HG03039 (cell line): Measurements from ENCODE around the gene PRRT2.
"Not testable (repeated sequence)": the region's sequence is repeated elsewhere in the genome, so short reads cannot be mapped to it uniquely, and the experiment has no call there.

ENCODE experiments used
- ATAC-seq: cut with Tn5 transposase; IDR thresholded peaks from one replicate; pipeline ENCODE4 v1.9.1; 2021; ENCODE audit warnings: mild to moderate bottlenecking, moderate library complexity; ENCODE audit not compliant: unreplicated experiment

PRRT2 gene

DNA sequence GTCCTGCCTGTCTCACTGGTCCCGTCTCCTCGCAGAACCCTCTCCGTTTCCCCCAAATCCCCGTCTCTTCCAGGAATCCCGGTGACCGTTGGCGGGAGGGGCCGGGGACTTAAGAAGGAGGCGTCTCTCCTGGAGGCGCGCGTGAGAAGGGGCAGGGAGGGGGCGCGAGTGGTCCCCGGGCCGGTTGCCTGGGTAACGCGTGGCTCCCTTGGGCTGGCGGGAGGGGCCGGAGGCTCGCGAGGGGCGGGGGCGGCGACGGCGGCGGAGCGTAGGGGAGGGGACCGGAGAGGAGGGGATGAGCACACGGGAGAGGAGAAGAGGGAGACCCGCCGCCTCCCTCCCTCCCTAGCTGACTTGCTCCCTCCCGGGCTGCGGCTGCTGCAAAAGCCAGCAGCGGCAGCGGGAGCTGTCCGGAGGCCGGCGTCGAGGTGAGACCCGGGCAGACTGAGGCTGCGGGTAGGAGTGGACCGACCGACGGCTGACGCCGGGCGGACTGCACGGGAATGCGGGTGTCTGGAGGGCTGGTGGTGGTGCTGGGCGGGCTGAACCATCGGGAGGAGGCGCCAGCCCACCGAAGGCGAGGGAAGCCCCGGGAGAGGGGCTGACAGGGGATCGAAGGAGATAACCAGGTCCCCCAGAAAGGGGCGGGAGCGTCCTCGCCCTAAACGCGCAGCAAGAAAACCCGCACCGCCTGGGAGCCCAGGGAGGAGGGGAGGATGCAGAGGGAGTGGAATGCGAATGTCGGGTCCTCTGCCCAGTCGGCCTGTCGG lies at the start of gene PRRT2:
Gene PRRT2 (plus strand): TSS at position 298 of the 770 bp plus-strand sequence. CDS start 862 bp downstream, outside the sequence.
- ATAC-seq = no peak

DNA sequence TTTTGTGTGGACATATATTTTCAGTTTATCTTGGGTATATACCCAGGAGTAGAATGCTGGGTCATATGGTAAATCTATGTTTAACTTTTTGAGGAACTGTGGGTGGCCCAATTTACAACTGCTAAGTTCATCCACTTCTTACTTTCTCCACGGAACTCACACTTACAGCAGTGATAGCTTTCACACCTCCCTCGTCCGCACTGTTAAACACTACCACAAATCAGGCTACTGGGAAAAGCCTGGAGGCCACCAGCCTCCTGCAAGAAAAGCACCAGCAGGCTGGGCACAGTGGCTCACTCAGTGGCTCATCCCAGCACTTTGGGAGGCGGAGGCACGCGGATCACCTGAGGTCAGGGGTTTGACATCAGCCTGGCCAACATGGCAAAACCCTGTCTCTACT lies 48.7 kb upstream of the PRRT2 start:
- no peak for ATAC-seq

DNA sequence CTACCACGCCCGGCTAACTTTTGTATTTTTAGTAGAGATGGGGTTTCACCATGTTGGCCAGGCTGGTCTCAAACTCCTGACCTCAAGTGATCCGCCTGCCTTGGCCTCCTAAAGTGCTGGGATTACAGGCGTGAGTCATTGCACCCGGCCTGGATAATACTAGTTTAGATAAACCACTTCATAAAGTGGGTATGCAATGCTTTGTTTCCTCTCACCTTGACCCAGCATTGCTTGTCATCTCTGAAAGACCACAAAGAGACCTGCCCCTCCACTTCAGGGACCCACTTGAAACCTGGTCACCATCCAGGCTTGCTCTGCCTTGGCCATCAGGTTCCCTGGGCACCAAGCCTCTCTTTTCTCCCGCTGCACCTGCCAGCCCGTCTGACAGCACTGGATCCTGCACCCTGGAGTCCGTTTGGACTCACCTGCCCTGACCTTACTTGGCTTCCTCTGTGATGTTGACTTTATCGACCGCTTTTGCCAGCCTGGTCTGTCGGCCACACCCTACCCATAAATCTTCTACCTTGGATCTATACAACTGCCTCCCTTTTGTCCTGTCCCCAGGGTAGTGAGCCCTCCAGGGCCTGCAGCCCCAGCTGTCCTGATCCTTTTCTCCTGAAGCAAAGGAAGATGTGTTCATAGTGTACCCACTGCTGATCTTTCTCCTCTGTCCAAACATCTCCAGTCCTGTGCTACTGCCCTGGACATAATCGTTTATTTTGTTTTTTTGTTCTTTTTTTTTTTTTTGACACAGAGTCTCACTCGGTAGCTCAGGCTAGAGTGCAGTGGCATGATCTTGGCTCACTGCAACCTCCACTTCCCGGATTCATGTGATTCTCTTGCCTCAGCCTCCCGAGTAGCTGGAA lies 46.6 kb upstream of the PRRT2 start:
- ATAC-seq = no peak

GRCh38 chr16:29766571-29766970 lies 45.4 kb upstream of the PRRT2 start:
- ATAC-seq = no peak

- no peak for ATAC-seq
Observed at GRCh38 chr16:29767062-29767461, 44.9 kb upstream of the PRRT2 start.

DNA sequence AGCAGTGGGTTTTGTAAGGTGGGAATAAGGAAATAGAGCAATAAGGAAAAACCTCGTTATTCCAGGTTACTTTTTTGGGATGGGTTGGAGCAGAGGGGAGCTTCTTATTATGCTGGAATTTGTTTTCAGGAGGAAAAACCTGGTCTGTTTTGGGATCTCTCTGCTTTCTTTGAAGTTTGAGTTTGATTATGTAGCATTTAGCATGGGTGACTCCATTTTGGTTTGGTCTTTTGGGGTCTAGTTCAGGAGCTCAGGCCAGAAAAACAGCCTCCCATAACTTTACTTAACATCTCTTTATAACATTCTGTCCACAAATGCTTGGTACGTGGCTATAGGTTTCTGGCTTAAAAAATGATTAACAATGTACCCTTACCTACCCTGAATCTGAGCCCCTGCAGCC lies 42.5 kb upstream of the PRRT2 start:
- ATAC-seq = no peak

DNA sequence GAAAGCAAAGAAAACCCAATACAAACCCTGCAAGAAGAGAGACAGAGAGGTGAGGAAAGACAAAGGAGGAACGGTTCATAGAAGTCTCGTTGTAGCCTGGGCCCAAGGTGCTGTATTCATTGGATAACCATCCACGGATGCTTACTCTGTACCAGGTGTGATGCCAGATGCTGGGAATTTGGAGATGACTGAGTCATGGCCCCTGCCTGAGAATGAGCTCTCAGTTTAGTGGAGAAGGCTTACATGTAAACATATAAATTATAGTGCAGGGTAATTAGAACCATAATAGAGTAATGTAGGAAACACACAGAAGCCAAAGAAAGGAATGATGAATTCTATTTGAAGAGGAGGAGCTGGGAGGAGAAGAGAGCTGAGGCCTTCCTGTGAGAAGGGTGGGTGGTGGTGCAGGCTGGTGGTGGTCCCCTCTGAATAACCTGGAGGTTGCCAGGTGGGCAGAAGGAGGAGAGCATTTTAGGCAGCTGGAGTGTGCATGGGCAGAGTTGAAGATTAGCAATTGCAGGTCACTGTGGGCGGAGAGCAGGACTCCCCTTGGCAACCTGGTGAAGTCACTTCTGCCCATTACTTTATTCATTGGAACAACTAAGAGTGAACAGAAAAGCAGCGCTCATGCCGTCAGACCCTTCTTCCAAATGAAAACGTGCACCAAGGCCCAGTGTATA lies 41.6 kb upstream of the PRRT2 start:
- ATAC-seq = no peak

DNA sequence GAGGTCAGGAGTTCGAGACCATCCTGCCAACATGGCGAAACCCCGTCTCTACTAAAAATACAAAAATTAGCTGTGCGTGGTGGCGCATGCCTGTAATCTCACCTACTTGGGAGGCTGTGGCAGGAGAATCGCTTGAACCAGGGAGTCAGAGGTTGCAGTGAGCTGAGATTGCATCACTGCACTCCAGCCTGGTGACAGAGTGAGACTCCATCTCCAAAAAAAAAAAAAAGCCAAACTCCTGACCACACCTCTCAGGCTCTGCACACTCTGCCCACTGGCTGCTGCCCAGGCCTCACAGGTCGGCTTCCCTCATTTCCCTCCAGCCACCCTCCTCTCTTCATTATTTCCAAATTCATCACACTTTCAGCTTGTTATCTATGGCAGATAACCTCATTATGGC lies 39.7 kb upstream of the PRRT2 start:
- not testable (repeated sequence) for ATAC-seq

DNA sequence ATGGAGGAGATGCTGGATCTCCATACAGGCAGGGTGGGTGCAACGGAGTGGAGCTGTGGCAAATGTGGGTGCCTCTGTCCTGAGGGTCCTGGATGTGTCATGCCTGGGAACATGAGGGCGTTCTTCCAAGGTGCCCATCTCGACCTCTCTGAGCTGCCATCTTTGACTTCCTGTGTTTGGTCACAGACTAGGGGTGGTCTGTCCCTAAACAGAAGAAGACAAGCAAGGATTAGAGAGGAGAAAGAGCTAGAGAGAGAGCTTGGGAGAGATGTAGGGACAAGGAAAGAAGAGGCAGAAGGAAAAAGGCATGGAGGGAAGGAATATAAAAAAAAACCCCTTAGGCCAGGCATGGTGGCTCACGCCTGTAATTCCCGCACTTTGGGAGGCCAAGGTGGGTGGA lies 37.3 kb upstream of the PRRT2 start:
- no peak for ATAC-seq

DNA sequence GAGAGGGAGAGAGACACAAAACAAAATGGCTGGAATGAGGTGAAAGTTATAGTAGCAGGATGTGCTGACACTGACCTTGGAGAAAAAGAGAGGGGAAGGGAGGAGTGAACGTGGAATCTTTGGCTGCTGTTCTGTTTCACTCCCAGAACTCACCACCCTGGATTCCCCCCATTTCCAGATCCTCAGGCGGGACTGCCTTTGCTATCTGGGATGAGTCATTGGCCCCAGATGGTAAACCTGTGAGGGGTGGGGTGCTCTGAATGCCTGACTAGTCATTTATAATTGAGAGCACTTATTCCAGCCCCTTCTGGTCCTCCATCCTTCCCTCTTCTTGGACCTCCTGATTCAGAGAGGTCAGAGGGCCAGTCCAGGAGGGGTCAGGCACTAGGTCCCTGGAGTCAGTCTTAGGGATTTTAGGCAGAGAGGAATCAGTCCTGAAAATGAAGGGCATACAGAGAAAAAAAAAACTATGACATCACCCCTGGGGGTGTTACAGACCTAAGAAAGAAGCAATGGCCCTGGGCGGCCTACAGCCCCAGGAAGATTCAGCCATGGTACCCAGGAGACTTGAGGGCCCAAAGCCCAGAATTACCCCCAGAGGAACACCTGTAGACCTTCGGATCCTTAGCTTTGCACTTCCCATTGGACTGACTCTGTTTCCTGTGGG lies 36.1 kb upstream of the PRRT2 start:
- ATAC-seq = no peak

GRCh38 chr16:29777576-29778350 lies 34.2 kb upstream of the PRRT2 start, which contains the start of gene ZG16:
Gene ZG16, plus strand, starts transcription at chr16:29778256. Its CDS starts 1,011 bp downstream, at chr16:29779267.
- no peak for ATAC-seq

DNA sequence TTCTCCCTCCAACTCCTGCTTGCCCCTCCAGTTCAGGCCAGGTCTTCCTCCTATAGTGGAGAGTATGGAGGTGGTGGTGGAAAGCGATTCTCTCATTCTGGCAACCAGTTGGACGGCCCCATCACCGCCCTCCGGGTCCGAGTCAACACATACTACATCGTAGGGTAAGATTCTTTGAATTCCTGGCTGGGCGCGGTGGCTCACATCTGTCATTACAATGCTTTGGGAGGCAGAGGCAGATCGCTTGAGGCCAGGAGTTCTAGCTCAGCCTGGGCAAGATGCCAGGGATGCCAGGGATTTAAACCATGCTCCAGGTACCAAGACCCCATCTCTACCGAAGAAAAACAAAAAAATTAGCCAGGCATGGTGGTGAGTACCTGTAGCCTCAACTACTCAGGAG lies 32.5 kb upstream of the PRRT2 start:
- no peak for ATAC-seq

DNA sequence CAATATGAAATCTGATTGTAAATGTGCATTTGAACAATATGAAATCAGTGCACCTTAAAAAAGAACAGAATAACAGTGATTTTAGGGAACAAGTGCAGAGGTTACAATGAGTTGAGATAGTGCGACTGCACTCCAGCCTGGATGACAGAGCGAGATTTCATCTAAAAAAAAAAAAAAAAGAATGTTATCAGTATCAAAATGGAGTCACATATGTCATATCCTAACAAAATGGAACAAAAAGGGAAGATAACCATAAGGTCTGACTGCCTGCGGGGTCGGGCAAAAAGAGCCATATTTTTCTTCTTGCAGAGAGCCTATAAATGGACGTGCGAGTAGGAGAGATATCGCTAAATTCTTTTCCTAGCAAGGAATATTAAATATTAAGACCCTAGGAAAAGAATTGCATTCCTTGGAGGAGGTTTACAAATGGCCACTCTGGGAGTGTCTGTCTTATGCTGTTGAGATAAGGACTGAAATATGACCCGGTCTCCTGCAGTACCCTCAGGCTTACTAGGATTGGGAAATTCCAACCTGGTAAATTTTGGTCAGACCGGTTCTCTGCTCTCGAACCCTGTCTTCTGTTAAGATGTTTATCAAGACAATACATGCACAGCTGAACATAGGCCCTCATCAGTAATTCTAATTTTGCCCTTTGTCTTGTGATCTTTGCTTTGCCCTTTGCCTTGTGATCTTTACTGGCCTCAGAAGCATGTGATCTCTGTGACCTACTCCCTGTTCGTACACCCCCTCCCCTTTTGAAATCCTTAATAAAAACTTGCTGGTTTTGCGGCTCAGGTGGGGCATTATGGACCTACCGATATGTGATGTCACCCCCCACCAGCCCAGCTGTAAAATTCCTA lies 28.7 kb upstream of the PRRT2 start:
- ATAC-seq = not testable (repeated sequence)

- no peak for ATAC-seq
Observed at GRCh38 chr16:29784157-29784556, 27.8 kb upstream of the PRRT2 start.

DNA sequence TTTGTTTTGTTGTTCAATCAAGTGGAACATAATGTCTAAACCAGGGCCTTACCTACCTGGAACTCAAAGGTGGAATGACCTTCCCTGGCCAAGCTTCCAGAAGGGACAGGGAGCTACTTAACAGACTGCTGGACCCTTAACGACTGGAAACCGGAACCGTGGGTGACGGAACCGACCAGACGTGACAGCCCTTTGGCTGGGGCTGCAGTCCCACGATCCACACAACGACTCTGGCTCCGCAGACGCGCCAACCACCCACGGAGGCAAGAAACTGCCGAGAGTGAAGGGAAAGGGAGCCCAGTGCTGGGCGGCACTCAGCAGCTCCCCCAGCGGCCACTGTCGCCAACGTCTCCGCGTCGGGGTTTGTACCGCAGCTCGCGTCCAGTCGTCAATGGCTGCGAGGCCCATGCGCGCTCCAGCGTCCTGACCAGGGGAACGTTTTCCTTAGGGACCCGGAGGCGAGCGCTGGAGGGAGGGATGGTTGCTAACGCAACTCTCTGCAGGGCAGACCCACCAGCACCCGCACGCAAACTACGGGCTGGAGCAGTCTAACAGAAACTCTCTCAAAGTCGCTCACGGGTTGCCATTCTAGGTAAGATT lies 27.0 kb upstream of the PRRT2 start:
- no peak for ATAC-seq

DNA sequence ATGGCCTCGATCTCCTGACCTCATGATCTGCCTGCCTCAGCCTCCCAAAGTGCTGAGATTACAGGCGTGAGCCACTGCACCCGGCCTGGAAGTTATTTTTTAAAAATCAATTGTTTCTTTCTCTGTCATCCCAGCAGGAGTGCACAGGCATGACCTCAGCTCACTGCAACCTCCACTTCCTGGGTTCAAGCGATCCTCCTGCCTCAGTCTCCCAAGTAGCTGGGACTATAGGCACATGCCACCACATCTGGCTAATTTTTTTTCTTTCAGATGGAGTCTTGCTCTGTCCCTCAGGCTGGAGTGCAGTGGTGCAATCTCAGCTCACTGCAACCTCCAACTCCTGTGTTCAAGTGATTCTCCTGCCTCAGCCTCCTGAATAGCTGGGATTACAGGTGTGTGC lies 24.8 kb upstream of the PRRT2 start:
- not testable (repeated sequence) for ATAC-seq

DNA sequence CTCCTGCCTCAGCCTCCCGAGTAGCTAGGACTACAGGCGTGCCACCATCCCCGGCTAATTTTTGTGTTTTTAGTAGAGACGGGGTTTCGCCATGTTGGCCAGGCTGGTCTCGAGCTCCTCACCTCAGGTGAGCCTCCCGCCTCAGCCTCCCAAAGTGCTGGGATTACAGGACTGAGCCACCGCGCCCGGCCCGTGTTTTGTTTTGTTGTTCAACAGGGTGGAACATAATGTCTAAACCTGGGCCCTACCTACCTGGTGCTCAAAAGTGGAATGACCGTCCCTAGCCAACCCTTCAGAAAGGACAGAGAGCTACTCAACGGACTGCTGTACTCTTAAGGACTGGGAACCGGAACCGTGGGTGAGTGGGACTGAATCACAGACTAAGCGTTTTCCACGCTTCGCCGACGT lies 22.2 kb upstream of the PRRT2 start:
- ATAC-seq = no peak

DNA sequence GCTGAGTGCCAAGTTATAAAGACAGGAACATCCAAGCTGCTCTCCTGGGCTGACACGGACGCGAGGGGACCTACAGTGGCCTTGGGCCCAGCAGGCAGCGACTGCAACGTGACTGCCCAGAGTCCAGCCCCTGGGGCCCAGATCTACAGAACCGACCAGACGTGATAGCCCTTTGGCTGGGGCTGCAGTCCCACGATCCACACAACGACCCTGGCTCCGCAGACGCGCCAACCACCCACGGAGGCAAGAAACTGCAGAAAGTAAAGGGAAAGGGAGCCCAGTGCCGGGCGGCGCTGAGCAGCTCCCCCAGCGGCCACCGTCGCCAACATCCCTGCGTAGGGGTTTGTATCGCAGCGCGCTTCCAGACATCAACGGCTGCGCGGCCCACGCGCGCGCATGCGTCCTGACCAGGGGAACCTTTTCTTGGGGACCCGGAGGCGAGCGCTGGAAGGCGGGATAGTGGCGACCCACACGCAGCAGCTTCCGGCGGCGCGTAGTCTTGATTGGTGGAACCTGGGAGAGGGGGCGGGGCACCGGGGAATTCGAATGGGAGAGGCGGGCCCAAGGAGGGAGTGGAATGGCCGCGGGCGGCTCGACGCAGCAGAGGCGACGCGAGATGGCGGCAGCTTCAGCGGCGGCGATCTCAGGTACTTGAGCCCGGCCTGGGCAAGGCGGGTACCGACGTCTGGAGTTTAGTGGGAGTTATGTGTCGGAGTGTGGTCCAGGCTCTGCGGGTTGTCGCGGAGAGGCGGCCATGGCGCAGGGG lies 21.6 kb upstream of the PRRT2 start, which contains the start of gene KIF22:
Gene KIF22 (plus strand): TSS at position 569 of the 766 bp plus-strand sequence. CDS start 9 bp downstream, at position 578.
- peak; percentile 88 for ATAC-seq
